HepG2 (cell line): ENCODE measurements around the gene RRP8. TPM values are rescaled to one million over a fixed set of nuclear protein-coding genes. Genes with fewer than 3 reads are reported as not detected.
A peak's percentile ranks its signal among the peaks of the same experiment; 100 is the strongest.

Source experiments
- BHLHE40 ChIP-seq: IDR thresholded peaks from 2 replicates; pipeline ENCODE4 v1.6.1; 2011; ENCODE audit warnings: low read length, improper control_type of control experiment
- CTCF ChIP-seq: sonication (generic); formaldehyde crosslinking; IDR thresholded peaks from 2 replicates; pipeline ENCODE4 v1.5.0; 2020; ENCODE audit warnings: mild to moderate bottlenecking, missing genetic modification reagents, moderate library complexity
- GZF1 ChIP-seq: sonication (generic); formaldehyde crosslinking; IDR thresholded peaks from 2 replicates; pipeline ENCODE4 v1.5.1; 2020; ENCODE audit warnings: mild to moderate bottlenecking, missing genetic modification reagents
- HOMEZ ChIP-seq: IDR thresholded peaks from 2 replicates; pipeline ENCODE4 v1.6.1; 2016; ENCODE audit warnings: low read depth
- IKZF4 ChIP-seq: sonication (generic); formaldehyde crosslinking; IDR thresholded peaks from 2 replicates; pipeline ENCODE4 v1.5.1; 2020; ENCODE audit warnings: borderline replicate concordance, mild to moderate bottlenecking, low read depth, missing genetic modification reagents; ENCODE audit errors: not compliant biosample characterization
- KLF11 ChIP-seq: IDR thresholded peaks from 2 replicates; pipeline ENCODE4 v1.6.1; 2016; ENCODE audit warnings: missing compliant biosample characterization
- LCORL ChIP-seq, 2 experiments: fragments of 450-650 bp in 1 of 2; sonication (generic) in 1 of 2; formaldehyde crosslinking in 1 of 2; IDR thresholded peaks; 2 replicates each; pipeline versions ENCODE4 v1.5.0 to v1.6.1; 2017 to 2020; ENCODE audit warnings: antibody characterized with exemption in 1 of 2, missing genetic modification reagents in 1 of 2
- NFYB ChIP-seq: sonication (generic); formaldehyde crosslinking; IDR thresholded peaks from 2 replicates; pipeline ENCODE4 v1.4.0; 2020; ENCODE audit warnings: missing genetic modification reagents
- NR2F6 ChIP-seq, 2 experiments: IDR thresholded peaks; 2 replicates each; pipeline ENCODE4 v1.6.1; 2016; ENCODE audit warnings: antibody characterized with exemption in 1 of 2, mild to moderate bottlenecking in 1 of 2
- PCBP1 ChIP-seq: fragments of 200-400 bp; formaldehyde crosslinking; IDR thresholded peaks from 2 replicates; pipeline ENCODE4 v1.6.1; 2017; ENCODE audit warnings: mild to moderate bottlenecking, low read depth, low read length, borderline replicate concordance
- PPARG ChIP-seq: conservative IDR thresholded peaks from 2 replicates; pipeline ENCODE4 v1.6.1; 2016; ENCODE audit warnings: missing biosample characterization, missing genetic modification reagents
- SRSF1 ChIP-seq: fragments of 200-400 bp; formaldehyde crosslinking; optimal IDR thresholded peaks from 2 replicates; pipeline ENCODE3; 2017; ENCODE audit warnings: mild to moderate bottlenecking, low read depth, low read length, moderate library complexity
- SRY ChIP-seq: sonication (generic); formaldehyde crosslinking; IDR thresholded peaks from 2 replicates; pipeline ENCODE4 v1.8.0; 2022; ENCODE audit warnings: mild to moderate bottlenecking, missing genetic modification reagents
- ZNF589 ChIP-seq: sonication (generic); formaldehyde crosslinking; conservative IDR thresholded peaks from 2 replicates; pipeline ENCODE4 v1.8.0; 2022; ENCODE audit warnings: mild to moderate bottlenecking, moderate library complexity, missing genetic modification reagents
- ZNF646 ChIP-seq: sonication (generic); formaldehyde crosslinking; IDR thresholded peaks from 2 replicates; pipeline ENCODE4 v1.9.0; 2021; ENCODE audit warnings: mild to moderate bottlenecking, missing genetic modification reagents
- ZNF670 ChIP-seq: sonication (generic); formaldehyde crosslinking; IDR thresholded peaks from 2 replicates; pipeline ENCODE4 v1.8.0; 2022; ENCODE audit warnings: mild to moderate bottlenecking, missing genetic modification reagents, borderline replicate concordance
- polyA plus RNA-seq, 8 experiments: library from polyadenylated mRNA; depleted of rRNA in 3 of 8; stranded (reverse) in 7 of 8; unstranded in 1 of 8; fragments of >200 nt; fragmentation: Illumina TruSeq in 4 of 8; extraction: Trizol in 4 of 8; gene quantifications; 2 replicates each; pipeline versions ENCODE4 v1.2.1 to v1.2.3, GENCODE V29; 2011 to 2016; ENCODE audit warnings: low read depth in 4 of 8, missing spikeins in 1 of 8, mixed read lengths in 1 of 8; ENCODE audit not compliant: insufficient read depth in 1 of 8
- total RNA-seq, 5 experiments: library from RNA; depleted of rRNA; stranded (reverse); fragments of >200 nt; fragmentation: Illumina TruSeq; extraction: Trizol; gene quantifications; 2 replicates each; pipeline ENCODE4 v1.2.3, GENCODE V29; 2016; ENCODE audit warnings: low read depth in 1 of 5
- TF ChIP-seq, protein P1 (sequence below): sonication (generic); formaldehyde crosslinking; conservative IDR thresholded peaks from 2 replicates; pipeline ENCODE4 v1.4.0; 2020; ENCODE audit warnings: missing genetic modification reagents

Gene RRP8
- total and polyA plus RNA-seq, 2 of the 13 experiments (the other 11 are each of a cell fraction or from before 2014, with no cell fraction given) = 7.2 to 21.6 TPM

DNA sequence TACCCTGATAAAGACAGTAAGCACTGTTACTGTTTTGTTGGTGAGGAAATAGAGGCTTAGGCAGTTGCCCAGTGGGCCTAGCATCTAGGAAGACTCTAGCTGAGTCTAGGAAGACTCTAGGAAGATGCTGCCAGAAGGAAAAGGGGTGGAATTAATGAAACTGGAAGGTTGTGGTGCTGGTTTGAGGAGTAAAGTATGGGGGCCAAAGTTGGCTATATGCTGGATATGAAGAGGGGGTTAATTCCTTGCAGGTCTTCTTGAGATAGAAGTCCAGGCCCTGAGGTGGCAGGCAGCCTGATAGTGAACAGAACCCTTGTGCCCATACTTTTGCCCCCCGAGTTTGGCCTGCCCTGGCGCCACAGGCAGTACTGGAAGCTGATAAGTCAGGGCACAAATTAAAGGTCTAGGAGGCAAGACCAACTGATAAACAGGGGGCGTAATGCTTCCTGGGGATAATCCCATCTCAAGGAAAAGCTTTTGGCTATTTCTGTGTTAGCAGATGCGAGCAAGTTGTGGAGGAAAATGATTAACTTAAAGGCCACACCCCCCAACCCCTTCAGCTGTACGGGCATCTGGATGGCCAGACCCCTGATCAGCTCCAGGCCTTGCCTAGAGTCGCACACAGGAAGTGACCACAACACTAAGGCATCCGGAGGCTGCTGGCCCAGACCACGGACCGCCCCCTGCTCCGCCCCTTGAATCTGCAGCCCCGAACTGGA, 3.2 kb upstream of the RRP8 start (continued):
- no peak for TF ChIP-seq ZNF646 (CRISPR knock-in tag)
- no peak for TF ChIP-seq SRY (CRISPR knock-in tag)
- TF ChIP-seq ZNF589 (CRISPR knock-in tag) = no peak
- TF ChIP-seq NR2F6 (IDR thresholded peaks at IDR 0.05) = no peak
- 0 out of 2 replicates have a peak, but pooled peaks have one; percentile 21 for TF ChIP-seq NR2F6 (CRISPR knock-in tag; IDR thresholded peaks at IDR 0.05)
- TF ChIP-seq SRSF1 = no peak
- TF ChIP-seq PPARG (CRISPR knock-in tag) = no peak
- peak; percentile 34 for TF ChIP-seq CTCF (CRISPR knock-in tag)
- TF ChIP-seq HOMEZ (CRISPR knock-in tag) = no peak; the same call in 1 of the 2 replicates
- TF ChIP-seq BHLHE40 = no peak
- TF ChIP-seq KLF11 (CRISPR knock-in tag) = no peak
- TF ChIP-seq ZNF670 (CRISPR knock-in tag) = no peak
- no peak for TF ChIP-seq GZF1 (CRISPR knock-in tag)
- no peak for TF ChIP-seq PCBP1
- TF ChIP-seq LCORL (IDR thresholded peaks at IDR 0.05) = no peak
- no peak for TF ChIP-seq LCORL (CRISPR knock-in tag; IDR thresholded peaks at IDR 0.05)
- peak; percentile 8; the same call in 1 of the 2 replicates for TF ChIP-seq NFYB (CRISPR knock-in tag)
- no peak for TF ChIP-seq IKZF4 (CRISPR knock-in tag)
- TF ChIP-seq, protein P1, sequence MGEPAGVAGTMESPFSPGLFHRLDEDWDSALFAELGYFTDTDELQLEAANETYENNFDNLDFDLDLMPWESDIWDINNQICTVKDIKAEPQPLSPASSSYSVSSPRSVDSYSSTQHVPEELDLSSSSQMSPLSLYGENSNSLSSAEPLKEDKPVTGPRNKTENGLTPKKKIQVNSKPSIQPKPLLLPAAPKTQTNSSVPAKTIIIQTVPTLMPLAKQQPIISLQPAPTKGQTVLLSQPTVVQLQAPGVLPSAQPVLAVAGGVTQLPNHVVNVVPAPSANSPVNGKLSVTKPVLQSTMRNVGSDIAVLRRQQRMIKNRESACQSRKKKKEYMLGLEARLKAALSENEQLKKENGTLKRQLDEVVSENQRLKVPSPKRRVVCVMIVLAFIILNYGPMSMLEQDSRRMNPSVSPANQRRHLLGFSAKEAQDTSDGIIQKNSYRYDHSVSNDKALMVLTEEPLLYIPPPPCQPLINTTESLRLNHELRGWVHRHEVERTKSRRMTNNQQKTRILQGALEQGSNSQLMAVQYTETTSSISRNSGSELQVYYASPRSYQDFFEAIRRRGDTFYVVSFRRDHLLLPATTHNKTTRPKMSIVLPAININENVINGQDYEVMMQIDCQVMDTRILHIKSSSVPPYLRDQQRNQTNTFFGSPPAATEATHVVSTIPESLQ (CRISPR knock-in tag) = 0 out of 2 replicates have a peak, but pooled peaks have one; percentile 38
